Spleen (tissue), 11 donors: Measurements from ENCODE around the gene LRIG1. TPM values are rescaled to one million over a fixed set of nuclear protein-coding genes. Genes with fewer than 3 reads are reported as not detected.
A peak's percentile ranks its signal among the peaks of the same experiment; 100 is the strongest.

Source experiments
- DNase-seq: peaks from one replicate; pipeline ENCODE4 v3.0.0-alpha.2; 2020
- H3K27ac ChIP-seq, 8 donors: fragments of 200-600 bp; sonication (generic) in 7 of 8; 1 replicate in 4 of 8; 2 replicates in 4 of 8; pipeline versions ENCODE4 v1.5.0 to v1.8.0; 2016 to 2021; ENCODE audit warnings: inconsistent platforms in 4 of 8, mild to moderate bottlenecking in 4 of 8, moderate library complexity in 1 of 8
- H3K27me3 ChIP-seq, 7 donors: fragments of 200-600 bp; sonication (generic) in 6 of 7; replicated peaks in 1 of 7; 1 replicate in 4 of 7; 2 replicates in 3 of 7; pipeline versions ENCODE4 v1.5.0 to v1.8.0; 2016 to 2021; ENCODE audit warnings: inconsistent platforms in 3 of 7, mild to moderate bottlenecking in 1 of 7
- H3K36me3 ChIP-seq, 6 donors: fragments of 200-600 bp; sonication (generic) in 5 of 6; 1 replicate in 4 of 6; 2 replicates in 2 of 6; pipeline versions ENCODE4 v1.5.0 to v1.8.0; 2016 to 2021; ENCODE audit warnings: inconsistent platforms in 2 of 6
- H3K4me1 ChIP-seq, 6 donors: fragments of 200-600 bp; sonication (generic) in 5 of 6; 1 replicate in 3 of 6; 2 replicates in 3 of 6; pipeline versions ENCODE4 v1.5.0 to v1.8.0; 2016 to 2021; ENCODE audit warnings: inconsistent platforms in 3 of 6
- H3K4me3 ChIP-seq, 8 donors: fragments of 200-600 bp; sonication (generic) in 7 of 8; 1 replicate in 4 of 8; 2 replicates in 4 of 8; pipeline versions ENCODE4 v1.5.0 to v1.8.0; 2016 to 2021; ENCODE audit warnings: inconsistent platforms in 4 of 8, mild to moderate bottlenecking in 4 of 8, moderate library complexity in 2 of 8
- H3K9me3 ChIP-seq, 8 donors: fragments of 200-600 bp; sonication (generic) in 7 of 8; 1 replicate in 4 of 8; 2 replicates in 4 of 8; pipeline versions ENCODE4 v1.5.0 to v1.8.0; 2016 to 2021; ENCODE audit warnings: inconsistent platforms in 4 of 8
- POLR2A ChIP-seq, 3 donors: fragments of 450-650 bp; IDR thresholded peaks; one replicate each; pipeline ENCODE4 v1.5.1; 2017; ENCODE audit warnings: antibody characterized with exemption in 3 of 3, mild to moderate bottlenecking in 1 of 3
- POLR2AphosphoS5 ChIP-seq, 3 donors: sonication (generic); formaldehyde crosslinking; IDR thresholded peaks; one replicate each; pipeline ENCODE4 v1.5.1; 2017; ENCODE audit warnings: antibody characterized with exemption in 3 of 3
- WGBS, 5 donors: extraction: QIAGEN DNeasy Blood & Tissue Kit in 3 of 5; methylation state at CpG; one replicate each; pipeline versions ENCODE4 v1.1.5 to v1.1.7; 2013 to 2018; 5-methylcytosine and 5-hydroxymethylcytosine counted together
- intact Hi-C: fragments of 100-400 bp; cut with DNase I; formaldehyde crosslinking; loops from one replicate; pipeline ENCODE4 v1.15.0; 2023; ENCODE audit warnings: low total_unique reads
- polyA plus RNA-seq, 3 donors: library from polyadenylated mRNA; stranded (reverse); fragments of 200-250 nt; gene quantifications; one replicate each; pipeline ENCODE4 v1.2.1, GENCODE V29; 2013
- total RNA-seq, 7 donors: library from RNA; depleted of rRNA in 3 of 7; stranded (reverse); fragments of >200 nt in 3 of 7; fragmentation: NEBNext Ultra II Directional in 4 of 7; extraction: Animal tissue kit (Norgen Biotek cat#: 25700) in 4 of 7; gene quantifications; one replicate each; pipeline versions ENCODE4 v1.1.0 to v1.2.1, GENCODE V29; 2016 to 2021
- TF ChIP-seq, protein P1 (sequence below), 11 experiments: fragments of 200-600 bp in 7 of 11; fragments of 450-650 bp in 4 of 11; sonication (generic) in 4 of 11; IDR thresholded peaks in 8 of 11; conservative IDR thresholded peaks in 3 of 11; 1 replicate in 7 of 11; 2 replicates in 4 of 11; pipeline versions ENCODE4 v1.4.0 to v1.8.0; 2016 to 2021; ENCODE audit warnings: antibody characterized with exemption in 11 of 11, inconsistent platforms in 4 of 11, mild to moderate bottlenecking in 1 of 11
- donor health status: healthy with polysubstance abuse.
- donor health status: DM: no; HTN: no; CAD: no; lungs with moderate emphysema.
- donor health status: DM: no; HTN: no; CAD: no.
- donor health status: Bipolar disorder and iron deficiency.
- donor health status: healthy.
- donor health status: DM: no; HTN: no; CAD: no.
- donor health status: DM: yes; HTN: yes; CAD: no.

The LRIG1 gene
- total and polyA plus RNA-seq, 10 donors: 5.9 to 19.7 (median 11.9) TPM

DNA sequence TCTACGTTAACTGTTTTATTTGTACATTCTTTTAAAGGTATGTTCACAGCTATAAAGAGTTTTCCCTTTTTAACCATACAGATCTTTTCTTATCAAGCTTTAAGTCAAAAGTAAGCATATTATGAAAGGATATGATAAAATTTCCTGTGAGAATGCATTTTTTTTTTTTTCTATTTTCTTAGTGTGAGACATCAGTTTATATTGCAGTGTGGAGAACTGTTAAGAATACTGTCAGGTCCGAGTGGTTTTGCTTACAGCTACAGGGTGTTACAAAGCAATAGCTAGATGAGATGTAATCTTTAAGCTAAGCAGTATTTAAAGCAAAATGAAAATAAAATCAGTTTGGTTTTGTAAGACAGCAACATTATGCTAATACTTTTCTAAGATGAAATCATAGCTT, 146.8 kb downstream of the LRIG1 start:
- intact Hi-C loops: no loop called here
- WGBS, 5 donors: 79 to 83% (median 81%) methylated on average over 2 of the region's 2 CpGs
- TF ChIP-seq POLR2AphosphoS5 (IDR thresholded peaks at IDR 0.05): no peak
- TF ChIP-seq POLR2A (IDR thresholded peaks at IDR 0.05): no peak
- TF ChIP-seq, protein P1, sequence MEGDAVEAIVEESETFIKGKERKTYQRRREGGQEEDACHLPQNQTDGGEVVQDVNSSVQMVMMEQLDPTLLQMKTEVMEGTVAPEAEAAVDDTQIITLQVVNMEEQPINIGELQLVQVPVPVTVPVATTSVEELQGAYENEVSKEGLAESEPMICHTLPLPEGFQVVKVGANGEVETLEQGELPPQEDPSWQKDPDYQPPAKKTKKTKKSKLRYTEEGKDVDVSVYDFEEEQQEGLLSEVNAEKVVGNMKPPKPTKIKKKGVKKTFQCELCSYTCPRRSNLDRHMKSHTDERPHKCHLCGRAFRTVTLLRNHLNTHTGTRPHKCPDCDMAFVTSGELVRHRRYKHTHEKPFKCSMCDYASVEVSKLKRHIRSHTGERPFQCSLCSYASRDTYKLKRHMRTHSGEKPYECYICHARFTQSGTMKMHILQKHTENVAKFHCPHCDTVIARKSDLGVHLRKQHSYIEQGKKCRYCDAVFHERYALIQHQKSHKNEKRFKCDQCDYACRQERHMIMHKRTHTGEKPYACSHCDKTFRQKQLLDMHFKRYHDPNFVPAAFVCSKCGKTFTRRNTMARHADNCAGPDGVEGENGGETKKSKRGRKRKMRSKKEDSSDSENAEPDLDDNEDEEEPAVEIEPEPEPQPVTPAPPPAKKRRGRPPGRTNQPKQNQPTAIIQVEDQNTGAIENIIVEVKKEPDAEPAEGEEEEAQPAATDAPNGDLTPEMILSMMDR (IDR thresholded peaks at IDR 0.05 in 8 of 11, conservative IDR thresholded peaks at IDR 0.05 in 3 of 11): no peak
- Histone ChIP-seq H3K4me1 (no peaks in the 10 kb centered on the region), H3K9me3 (no peaks in the 10 kb centered on the region), H3K36me3 (no peaks in the 10 kb centered on the region), H3K27me3 (no peaks in the 10 kb centered on the region), H3K4me3 (no peak overlapping the region), H3K27ac (peak overlapping the region in 3 of 8 donors; percentile 3 to 55 (median 16))
- DNase-seq: no peak

DNA sequence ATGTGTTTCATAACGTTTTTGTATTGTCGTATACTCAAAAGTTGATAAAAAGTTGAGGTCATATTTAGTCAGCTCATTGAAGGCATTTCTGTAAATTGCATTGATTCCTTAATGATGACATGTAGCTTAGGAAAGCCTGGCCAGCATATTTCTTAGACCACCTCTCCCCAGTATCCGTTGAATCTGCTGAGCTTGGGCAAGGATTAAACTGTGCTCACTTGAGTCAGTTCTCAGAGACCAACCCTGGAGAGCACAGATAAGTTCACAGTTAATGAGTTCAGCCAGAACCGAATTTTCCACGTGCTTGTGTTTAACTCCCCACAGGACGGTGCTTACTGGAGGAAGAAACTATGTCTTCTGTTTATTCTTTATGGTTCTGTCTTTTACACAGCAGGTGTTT, 147.3 kb downstream of the LRIG1 start:
- intact Hi-C loops: no loop called here
- TF ChIP-seq, protein P1 (IDR thresholded peaks at IDR 0.05 in 8 of 11, conservative IDR thresholded peaks at IDR 0.05 in 3 of 11): no peak
- TF ChIP-seq POLR2A (IDR thresholded peaks at IDR 0.05) (no peak), POLR2AphosphoS5 (IDR thresholded peaks at IDR 0.05) (no peak)
- 75 to 93% (median 84%) methylated on average over 6 of the region's 6 CpGs for WGBS, 5 donors

DNA sequence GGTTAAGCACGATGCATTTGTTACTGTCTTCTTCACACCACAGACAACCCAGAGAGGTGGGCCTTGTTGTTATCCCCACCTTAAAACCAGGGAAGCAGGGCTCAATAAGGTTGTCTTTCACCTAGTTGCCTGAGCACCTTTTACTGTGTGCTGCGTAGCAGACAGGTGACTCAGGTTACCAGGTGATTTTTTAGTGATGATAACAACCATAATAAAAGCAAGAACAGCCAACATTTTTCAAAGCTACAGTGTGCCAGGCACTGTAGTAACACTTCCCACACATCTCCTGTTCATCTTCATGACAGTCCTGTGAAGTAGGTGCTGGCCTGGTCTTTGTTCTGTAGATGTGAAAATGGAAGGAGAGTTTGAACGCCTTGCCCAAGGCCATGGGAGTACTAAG, 147.8 kb downstream of the LRIG1 start:
- H3K9me3 ChIP-seq: no peaks in the 10 kb centered on the region
- intact Hi-C loops: no loop called here
- H3K27ac ChIP-seq: peak overlapping the region in 1 of 8 donors; percentile 55
- H3K4me3 ChIP-seq: no peak overlapping the region
- peaks cover 0 to 2% (median 0%) of the 10 kb centered on the region in 6 donors for H3K36me3 ChIP-seq
- WGBS, 5 donors: 93 to 100% (median 94%) methylated on average over 3 of the region's 3 CpGs
- DNase-seq: no peak
- no peak for TF ChIP-seq POLR2A (IDR thresholded peaks at IDR 0.05)
- no peak for TF ChIP-seq POLR2AphosphoS5 (IDR thresholded peaks at IDR 0.05)
- no peaks in the 10 kb centered on the region for H3K27me3 ChIP-seq
- H3K4me1 ChIP-seq: no peaks in the 10 kb centered on the region

More for the DNA sequence above, 147.3 kb downstream of the LRIG1 start:
- Histone ChIP-seq H3K36me3 (no peaks in the 10 kb centered on the region), H3K27me3 (no peaks in the 10 kb centered on the region), H3K9me3 (no peaks in the 10 kb centered on the region), H3K4me1 (no peaks in the 10 kb centered on the region), H3K4me3 (no peak overlapping the region), H3K27ac (peak overlapping the region in 3 of 8 donors; percentile 3 to 55 (median 16))
- DNase-seq: no peak

DNA sequence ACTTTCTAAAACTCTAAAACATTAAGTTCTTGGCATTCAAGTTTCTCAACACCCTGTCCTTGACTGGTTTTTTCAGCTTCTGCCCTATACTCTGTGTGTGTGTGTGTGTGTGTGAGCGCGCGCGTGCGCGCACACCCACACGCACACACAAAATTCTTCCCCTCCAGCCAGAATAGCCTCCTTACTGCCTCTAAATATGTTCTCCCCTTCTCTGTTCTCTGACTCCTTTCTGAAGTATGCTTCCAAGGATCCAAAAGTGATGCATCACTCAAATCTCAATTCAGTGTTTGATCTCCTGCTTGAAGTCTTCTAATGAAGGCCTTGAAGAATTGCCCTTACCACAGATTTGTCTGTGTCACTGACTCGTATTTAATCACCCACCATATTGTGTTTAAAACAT, 150.2 kb downstream of the LRIG1 start:
- Histone ChIP-seq H3K4me3 (no peak overlapping the region), H3K36me3 (peaks cover 0 to 16% (median 5%) of the 10 kb centered on the region in 6 donors), H3K27ac (no peak overlapping the region), H3K9me3 (peaks cover 0 to 8% (median 0%) of the 10 kb centered on the region in 8 donors), H3K27me3 (no peaks in the 10 kb centered on the region), H3K4me1 (no peaks in the 10 kb centered on the region)
- no peak for DNase-seq
- 93 to 99% (median 96%) methylated on average over 8 of the region's 8 CpGs for WGBS, 5 donors
- TF ChIP-seq, protein P1 (IDR thresholded peaks at IDR 0.05 in 8 of 11, conservative IDR thresholded peaks at IDR 0.05 in 3 of 11): no peak
- no peak for TF ChIP-seq POLR2AphosphoS5 (IDR thresholded peaks at IDR 0.05)
- intact Hi-C loops: no loop called here

DNA sequence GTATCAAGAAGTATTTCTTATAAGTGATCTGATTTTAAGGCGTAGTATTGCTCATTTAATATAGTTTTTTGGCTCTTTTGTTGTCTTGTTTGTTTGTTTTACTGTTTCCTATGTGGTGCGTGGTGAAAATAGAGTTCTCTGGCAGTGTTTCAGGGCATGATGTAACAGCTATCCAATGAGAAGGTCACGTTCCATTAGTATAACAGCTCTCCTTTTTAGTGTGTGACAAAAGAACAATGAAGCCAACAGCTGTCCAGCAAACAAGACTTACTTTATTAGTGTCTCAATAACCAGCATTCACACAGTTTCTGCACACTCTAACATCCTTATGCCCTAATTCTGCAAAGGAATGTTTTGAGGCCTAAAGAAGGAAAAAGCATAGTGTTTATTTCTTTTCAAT, 152.1 kb downstream of the LRIG1 start:
- intact Hi-C loops: no loop called here
- Histone ChIP-seq H3K27ac (no peak overlapping the region), H3K4me3 (no peak overlapping the region), H3K36me3 (peaks cover 0 to 16% (median 5%) of the 10 kb centered on the region in 6 donors), H3K27me3 (no peaks in the 10 kb centered on the region), H3K4me1 (no peaks in the 10 kb centered on the region), H3K9me3 (peaks cover 0 to 8% (median 0%) of the 10 kb centered on the region in 8 donors)
- TF ChIP-seq POLR2A (IDR thresholded peaks at IDR 0.05) (no peak), POLR2AphosphoS5 (IDR thresholded peaks at IDR 0.05) (no peak)
- TF ChIP-seq, protein P1 (IDR thresholded peaks at IDR 0.05 in 8 of 11, conservative IDR thresholded peaks at IDR 0.05 in 3 of 11): no peak
- WGBS, 5 donors: 76 to 89% (median 82%) methylated on average over 3 of the region's 3 CpGs
- no peak for DNase-seq
